Ovary (tissue), 9 donors: Measurements from ENCODE around the gene PTEN. TPM values are rescaled to one million over a fixed set of nuclear protein-coding genes. Genes with fewer than 3 reads are reported as not detected.

ENCODE experiments used
- DNase-seq, 5 donors: peaks; one replicate each; pipeline ENCODE4 v3.0.0-alpha.2; 2019 to 2020
- H3K27ac ChIP-seq, 2 donors: fragments of 200-600 bp; one replicate each; pipeline versions ENCODE4 v1.5.1 to v1.8.0; 2019 to 2022
- H3K27me3 ChIP-seq: fragments of 200-600 bp; one replicate; pipeline ENCODE4 v1.8.0; 2022
- H3K36me3 ChIP-seq: fragments of 200-600 bp; sonication (generic); one replicate; pipeline ENCODE4 v1.5.1; 2019
- H3K4me1 ChIP-seq: one replicate; pipeline ENCODE4 v1.8.1; 2013; ENCODE audit warnings: mild to moderate bottlenecking, moderate library complexity; ENCODE audit not compliant: insufficient read depth
- H3K4me3 ChIP-seq: fragments of 200-600 bp; sonication (generic); one replicate; pipeline ENCODE4 v1.5.1; 2017
- H3K9me3 ChIP-seq, 2 donors: fragments of 200-600 bp in 1 of 2; sonication (generic) in 1 of 2; one replicate each; pipeline versions ENCODE4 v1.5.1 to v1.8.1; 2013 to 2019; ENCODE audit warnings: mild to moderate bottlenecking in 1 of 2, moderate library complexity in 1 of 2
- EP300 ChIP-seq: sonication (generic); formaldehyde crosslinking; IDR thresholded peaks from one replicate; pipeline ENCODE4 v1.6.1; 2017; ENCODE audit warnings: antibody characterized with exemption
- POLR2A ChIP-seq: fragments of 450-650 bp; IDR thresholded peaks from one replicate; pipeline ENCODE4 v1.6.1; 2017; ENCODE audit warnings: antibody characterized with exemption, mild to moderate bottlenecking, moderate library complexity
- WGBS, 3 donors: extraction: QIAGEN DNeasy Blood & Tissue Kit in 1 of 3; methylation state at CpG; one replicate each; pipeline versions ENCODE4 v1.1.5 to v1.1.7; 2013 to 2017; 5-methylcytosine and 5-hydroxymethylcytosine counted together
- intact Hi-C, 4 donors: fragments of 100-400 bp; cut with DNase I; formaldehyde crosslinking; loops; one replicate each; pipeline versions ENCODE4 v1.11.0 to v1.15.1; 2022 to 2023
- polyA plus RNA-seq, 2 donors: library from polyadenylated mRNA; stranded (reverse); fragments of 200-250 nt in 1 of 2; fragments of 350-450 nt in 1 of 2; fragmentation: Illumina TruSeq in 1 of 2; extraction: RNeasy Lipid Tissue Mini Kit (QIAGEN cat#74804) in 1 of 2; gene quantifications; one replicate each; pipeline ENCODE4 v1.2.3, GENCODE V29; 2013 to 2014
- total RNA-seq, 7 donors: library from RNA; depleted of rRNA in 2 of 7; stranded (reverse); fragments of >200 nt in 2 of 7; fragmentation: NEBNext Ultra II Directional in 3 of 7; extraction: Animal tissue kit (Norgen Biotek cat#: 25700) in 3 of 7; gene quantifications; one replicate each; pipeline versions ENCODE4 v1.1.0 to v1.2.4, GENCODE V29; 2016 to 2023
- TF ChIP-seq, protein P1 (sequence below), 3 donors: fragments of 450-650 bp in 2 of 3; fragments of 200-600 bp in 1 of 3; IDR thresholded peaks; one replicate each; pipeline versions ENCODE4 v1.5.1 to v1.8.0; 2016 to 2022; ENCODE audit warnings: antibody characterized with exemption in 3 of 3, mild to moderate bottlenecking in 1 of 3
- donor health status: DM: no; HTN: no; CAD: no; lungs with moderate emphysema.
- donor health status: DM: no; HTN: no; CAD: no.
- donor health status: Bipolar disorder and iron deficiency.
- donor health status: DM: yes; HTN: yes; CAD: no.
- donor health status: DM: no; HTN: no; CAD: no.
- donor health status: DM: yes; HTN: yes; CAD: no.

The PTEN gene
- total and polyA plus RNA-seq, 9 donors: 23.7 to 182 (median 84.7) TPM

DNA sequence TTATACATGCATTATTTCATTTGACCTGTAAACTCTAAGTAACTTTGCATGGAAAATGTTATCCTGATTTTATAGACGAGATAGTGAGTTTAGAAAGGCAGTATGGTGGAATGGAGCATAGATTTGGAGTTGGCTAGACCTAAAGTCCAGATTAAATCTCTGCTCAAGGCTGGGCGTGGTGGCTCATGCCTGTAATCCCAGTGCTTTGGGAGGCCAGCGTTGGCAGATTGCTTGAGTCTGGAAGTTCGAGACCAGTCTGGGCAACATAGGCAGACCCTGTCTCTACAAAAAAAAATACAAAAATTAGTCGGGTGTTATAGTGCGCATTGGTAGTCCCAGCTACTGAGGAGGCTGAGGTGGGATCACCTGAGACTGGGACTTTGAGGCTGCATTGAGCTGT lies 9.4 kb downstream of the PTEN start:
- no peak for DNase-seq
- Histone ChIP-seq H3K27ac (no peak overlapping the region), H3K4me3 (no peak overlapping the region), H3K9me3 (no peaks in the 10 kb centered on the region), H3K27me3 (no peaks in the 10 kb centered on the region), H3K36me3 (no peaks in the 10 kb centered on the region), H3K4me1 (peaks cover 6% of the 10 kb centered on the region)
- intact Hi-C loops: no loop called here
- TF ChIP-seq, protein P1, sequence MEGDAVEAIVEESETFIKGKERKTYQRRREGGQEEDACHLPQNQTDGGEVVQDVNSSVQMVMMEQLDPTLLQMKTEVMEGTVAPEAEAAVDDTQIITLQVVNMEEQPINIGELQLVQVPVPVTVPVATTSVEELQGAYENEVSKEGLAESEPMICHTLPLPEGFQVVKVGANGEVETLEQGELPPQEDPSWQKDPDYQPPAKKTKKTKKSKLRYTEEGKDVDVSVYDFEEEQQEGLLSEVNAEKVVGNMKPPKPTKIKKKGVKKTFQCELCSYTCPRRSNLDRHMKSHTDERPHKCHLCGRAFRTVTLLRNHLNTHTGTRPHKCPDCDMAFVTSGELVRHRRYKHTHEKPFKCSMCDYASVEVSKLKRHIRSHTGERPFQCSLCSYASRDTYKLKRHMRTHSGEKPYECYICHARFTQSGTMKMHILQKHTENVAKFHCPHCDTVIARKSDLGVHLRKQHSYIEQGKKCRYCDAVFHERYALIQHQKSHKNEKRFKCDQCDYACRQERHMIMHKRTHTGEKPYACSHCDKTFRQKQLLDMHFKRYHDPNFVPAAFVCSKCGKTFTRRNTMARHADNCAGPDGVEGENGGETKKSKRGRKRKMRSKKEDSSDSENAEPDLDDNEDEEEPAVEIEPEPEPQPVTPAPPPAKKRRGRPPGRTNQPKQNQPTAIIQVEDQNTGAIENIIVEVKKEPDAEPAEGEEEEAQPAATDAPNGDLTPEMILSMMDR (IDR thresholded peaks at IDR 0.05): no peak
- TF ChIP-seq POLR2A (no peak), EP300 (no peak)
- 96 to 98% (median 97%) methylated on average over 6 of the region's 6 CpGs for WGBS, 3 donors

GRCh38 chr10:87873656-87874055 lies 10.2 kb downstream of the PTEN start:
- intact Hi-C loops: no loop called here
- 23 to 36% (median 34%) methylated on average over 2 of the region's 2 CpGs for WGBS, 3 donors
- Histone ChIP-seq H3K27me3 (no peaks in the 10 kb centered on the region), H3K36me3 (no peaks in the 10 kb centered on the region), H3K4me1 (peaks cover 6% of the 10 kb centered on the region), H3K9me3 (no peaks in the 10 kb centered on the region), H3K4me3 (no peak overlapping the region), H3K27ac (no peak overlapping the region)
- no peak for TF ChIP-seq EP300
- TF ChIP-seq, protein P1 (IDR thresholded peaks at IDR 0.05): no peak
- no peak for TF ChIP-seq POLR2A
- DNase-seq: no peak

DNA sequence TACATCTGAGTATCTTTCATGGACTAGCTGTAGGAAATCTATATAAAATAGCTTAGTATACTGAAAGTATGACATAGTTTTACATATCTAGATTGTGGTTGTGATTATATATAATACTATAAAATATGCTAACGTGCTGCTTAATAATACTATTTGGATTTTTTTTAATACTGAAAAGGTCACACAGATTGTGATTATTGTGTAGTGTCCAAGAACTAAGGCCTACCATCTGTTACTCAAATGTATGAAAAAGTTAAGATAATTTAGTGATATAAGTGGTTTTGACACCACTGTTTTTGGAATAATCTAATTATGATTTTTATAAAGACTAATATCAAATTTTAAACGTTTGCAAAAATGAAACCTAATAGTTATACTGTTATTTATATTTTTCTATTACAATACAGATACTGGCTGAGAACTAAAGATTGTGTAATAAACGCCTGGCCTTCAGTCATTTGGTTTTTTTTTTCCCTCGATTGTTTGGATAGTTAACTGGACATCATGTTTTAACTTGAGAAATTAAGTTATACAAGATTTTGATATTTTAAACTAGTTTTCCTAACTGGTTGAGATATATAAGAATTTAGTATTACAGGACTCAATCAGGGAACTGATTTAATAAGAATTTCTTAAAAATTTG lies 12.6 kb downstream of the PTEN start:
- no peaks in the 10 kb centered on the region for H3K36me3 ChIP-seq
- peaks cover 8% of the 10 kb centered on the region for H3K4me1 ChIP-seq
- no peak overlapping the region for H3K4me3 ChIP-seq
- no peak for DNase-seq
- no peaks in the 10 kb centered on the region for H3K27me3 ChIP-seq
- 9 to 16% (median 11%) methylated on average over 4 of the region's 4 CpGs for WGBS, 3 donors
- no peak overlapping the region for H3K27ac ChIP-seq
- TF ChIP-seq EP300 (no peak), POLR2A (no peak)
- TF ChIP-seq, protein P1 (IDR thresholded peaks at IDR 0.05): no peak
- H3K9me3 ChIP-seq: no peaks in the 10 kb centered on the region
- intact Hi-C loops: no loop called here

GRCh38 chr10:87878664-87879459 lies 15.4 kb downstream of the PTEN start:
- Histone ChIP-seq H3K27ac (no peak overlapping the region), H3K4me1 (peaks cover 2% of the 10 kb centered on the region), H3K9me3 (no peaks in the 10 kb centered on the region), H3K4me3 (no peak overlapping the region), H3K36me3 (no peaks in the 10 kb centered on the region), H3K27me3 (no peaks in the 10 kb centered on the region)
- 88 to 90% (median 88%) methylated on average over 9 of the region's 9 CpGs for WGBS, 3 donors
- intact Hi-C loops: no loop called here
- no peak for DNase-seq
- TF ChIP-seq, protein P1 (IDR thresholded peaks at IDR 0.05): no peak
- TF ChIP-seq EP300: no peak
- TF ChIP-seq POLR2A: no peak
